Large intestine (tissue), 3 donors: ENCODE measurements around the gene CASTOR1. TPM values are rescaled to one million over a fixed set of nuclear protein-coding genes. Genes with fewer than 3 reads are reported as not detected.

Experiments used
- DNase-seq, 2 donors: peaks; one replicate each; pipeline versions ENCODE4 v3.0.0 to v3.0.0-alpha.2; 2013
- H3K27ac ChIP-seq: one replicate; pipeline ENCODE4 v1.5.1; 2013; ENCODE audit warnings: low read length
- H3K27me3 ChIP-seq: 2 replicates; pipeline ENCODE4 v1.6.1; 2013; ENCODE audit warnings: low read length; ENCODE audit not compliant: control insufficient read depth, insufficient read depth
- H3K36me3 ChIP-seq: 2 replicates; pipeline ENCODE4 v1.6.1; 2013; ENCODE audit warnings: low read length; ENCODE audit not compliant: control insufficient read depth, insufficient read depth
- H3K4me1 ChIP-seq: one replicate; pipeline ENCODE4 v1.6.1; 2013; ENCODE audit warnings: low read length; ENCODE audit not compliant: control insufficient read depth, insufficient read depth
- H3K4me3 ChIP-seq: one replicate; pipeline ENCODE4 v1.5.1; 2013; ENCODE audit warnings: low read length
- H3K9me3 ChIP-seq: one replicate; pipeline ENCODE4 v1.6.1; 2013; ENCODE audit warnings: mild to moderate bottlenecking, low read depth, low read length, moderate library complexity; ENCODE audit not compliant: control insufficient read depth
- WGBS: methylation state at CpG from one replicate; pipeline ENCODE4 v1.1.5; 2013; ENCODE audit warnings: low lambda C conversion rate; ENCODE audit not compliant: insufficient coverage; 5-methylcytosine and 5-hydroxymethylcytosine counted together
- polyA plus RNA-seq: library from polyadenylated mRNA; unstranded; fragments of 120-200 nt; gene quantifications from one replicate; pipeline ENCODE4 v1.2.1, GENCODE V29; 2013

Gene CASTOR1
- polyA plus RNA-seq, 1 donor, result 7.0 TPM

DNA sequence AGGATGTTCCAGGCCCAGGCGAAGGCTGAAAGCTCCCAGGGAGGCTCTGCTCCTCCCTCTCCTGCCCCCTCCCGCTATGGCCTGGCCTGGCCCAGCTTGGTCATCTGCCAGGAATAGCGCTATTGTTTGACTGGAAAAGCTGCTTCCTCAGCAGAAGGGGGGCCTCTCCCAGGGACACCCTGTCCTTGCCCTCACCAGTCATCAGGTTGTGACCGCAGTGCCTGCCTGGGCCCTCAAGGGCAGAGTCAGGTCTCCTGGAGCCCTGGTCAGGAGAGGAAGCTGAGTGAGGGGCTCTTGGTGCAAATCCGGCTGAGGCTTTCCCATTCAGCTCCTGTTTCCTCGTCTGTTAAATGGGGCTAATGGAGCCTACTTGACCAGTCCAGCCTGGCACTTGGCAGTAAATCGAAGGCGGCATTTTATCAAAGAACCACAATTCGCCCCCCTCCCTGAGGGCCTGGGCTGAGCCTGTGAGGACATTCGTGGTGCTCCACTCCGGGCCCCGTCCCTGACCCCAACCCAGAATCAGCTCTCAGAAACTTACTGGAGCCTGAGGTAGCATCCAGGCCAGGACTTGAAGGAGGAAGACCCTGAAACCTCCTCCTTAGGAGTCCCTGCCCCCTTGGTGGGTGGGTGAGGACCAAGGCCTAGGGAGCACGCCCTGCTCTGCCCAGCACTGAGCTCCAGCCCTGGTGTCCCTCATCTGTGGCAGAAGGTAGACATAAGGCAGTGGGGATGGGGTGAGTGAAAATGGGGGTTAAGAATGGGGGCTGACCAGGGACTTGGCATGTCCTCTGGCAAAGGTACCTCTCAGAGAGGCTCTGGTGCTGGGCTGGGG, 2.0 kb upstream of the CASTOR1 start:
- peak in 1 of 2 donors; percentile 59 for DNase-seq
- Histone ChIP-seq H3K4me1 (peaks cover 31% of the 10 kb centered on the region), H3K9me3 (no peaks in the 10 kb centered on the region), H3K4me3 (no peak overlapping the region), H3K27ac (peak overlapping the region; percentile 25), H3K36me3 (peaks cover 48% of the 10 kb centered on the region), H3K27me3 (no peaks in the 10 kb centered on the region)
- no CpG with 5 or more reads among the region's 13 CpGs for WGBS

GRCh38 chr22:30290342-30291057, 1.2 kb upstream of the CASTOR1 start:
- H3K9me3 ChIP-seq, result no peaks in the 10 kb centered on the region
- H3K4me3 ChIP-seq, result no peak overlapping the region
- WGBS, result no CpG with 5 or more reads among the region's 3 CpGs
- no peaks in the 10 kb centered on the region for H3K27me3 ChIP-seq
- peaks cover 31% of the 10 kb centered on the region for H3K4me1 ChIP-seq
- H3K36me3 ChIP-seq, result peaks cover 44% of the 10 kb centered on the region
- no peak for DNase-seq
- H3K27ac ChIP-seq, result peak overlapping the region; percentile 35

- no CpG with 5 or more reads among the region's 12 CpGs for WGBS
- Histone ChIP-seq H3K4me3 (peak overlapping the region; percentile 77), H3K4me1 (peaks cover 34% of the 10 kb centered on the region), H3K27me3 (no peaks in the 10 kb centered on the region), H3K27ac (peak overlapping the region; percentile 35), H3K9me3 (no peaks in the 10 kb centered on the region), H3K36me3 (peaks cover 38% of the 10 kb centered on the region)
- no peak for DNase-seq
These were observed 642 bp upstream of the CASTOR1 start for GRCh38 chr22:30289980-30290313.

GRCh38 chr22:30288419-30289140, 725 bp downstream of the CASTOR1 start:
- no peaks in the 10 kb centered on the region for H3K27me3 ChIP-seq
- no CpG with 5 or more reads among the region's 27 CpGs for WGBS
- peak overlapping the region; percentile 59 for H3K27ac ChIP-seq
- H3K36me3 ChIP-seq, result peaks cover 25% of the 10 kb centered on the region
- peak overlapping the region; percentile 77 for H3K4me3 ChIP-seq
- DNase-seq, result peak in 1 of 2 donors; percentile 62
- peaks cover 46% of the 10 kb centered on the region for H3K4me1 ChIP-seq
- no peaks in the 10 kb centered on the region for H3K9me3 ChIP-seq

DNA sequence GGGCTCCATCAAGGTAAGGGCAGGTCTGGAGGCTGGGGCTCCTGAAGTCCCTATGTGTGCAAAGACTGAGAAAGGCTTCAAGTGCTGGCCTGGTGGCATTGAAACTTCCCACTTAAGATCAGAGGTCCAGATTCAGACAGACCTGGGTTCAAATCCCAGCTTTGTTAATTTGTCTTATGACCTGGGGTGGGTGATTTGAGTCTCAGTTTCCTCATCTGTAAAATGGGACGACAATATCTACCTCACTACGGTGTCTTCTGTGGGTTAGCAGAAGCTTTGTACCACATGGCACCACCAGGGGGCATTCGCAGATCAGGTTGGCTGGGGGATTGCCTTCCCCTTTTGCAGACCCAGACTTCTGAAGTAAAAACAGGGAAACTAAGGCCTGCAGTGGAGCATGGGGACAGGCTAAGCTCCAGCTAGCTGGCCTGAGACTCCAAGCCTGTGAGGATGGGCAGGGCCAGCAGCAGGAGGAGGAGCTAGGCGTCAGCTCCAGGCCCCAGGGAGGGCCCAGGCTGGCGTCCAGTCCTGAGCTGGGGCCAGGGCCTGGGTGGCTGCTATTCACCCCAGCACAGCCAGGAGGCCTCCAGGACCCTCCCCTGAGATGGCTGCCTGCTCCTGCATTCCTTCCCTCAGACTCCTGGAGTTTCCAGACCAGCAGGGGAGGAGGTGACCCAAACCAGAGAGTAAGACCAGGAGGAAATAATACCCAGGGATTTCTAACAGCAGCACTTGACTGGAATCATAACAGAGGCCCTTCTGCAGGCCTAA, 1.5 kb downstream of the CASTOR1 start:
- peaks cover 17% of the 10 kb centered on the region for H3K36me3 ChIP-seq
- no peaks in the 10 kb centered on the region for H3K27me3 ChIP-seq
- no peak overlapping the region for H3K4me3 ChIP-seq
- peak; percentile 64 to 77 for DNase-seq
- no CpG with 5 or more reads among the region's 5 CpGs for WGBS
- peak overlapping the region; percentile 31 for H3K27ac ChIP-seq
- peaks cover 52% of the 10 kb centered on the region for H3K4me1 ChIP-seq
- no peaks in the 10 kb centered on the region for H3K9me3 ChIP-seq

DNA sequence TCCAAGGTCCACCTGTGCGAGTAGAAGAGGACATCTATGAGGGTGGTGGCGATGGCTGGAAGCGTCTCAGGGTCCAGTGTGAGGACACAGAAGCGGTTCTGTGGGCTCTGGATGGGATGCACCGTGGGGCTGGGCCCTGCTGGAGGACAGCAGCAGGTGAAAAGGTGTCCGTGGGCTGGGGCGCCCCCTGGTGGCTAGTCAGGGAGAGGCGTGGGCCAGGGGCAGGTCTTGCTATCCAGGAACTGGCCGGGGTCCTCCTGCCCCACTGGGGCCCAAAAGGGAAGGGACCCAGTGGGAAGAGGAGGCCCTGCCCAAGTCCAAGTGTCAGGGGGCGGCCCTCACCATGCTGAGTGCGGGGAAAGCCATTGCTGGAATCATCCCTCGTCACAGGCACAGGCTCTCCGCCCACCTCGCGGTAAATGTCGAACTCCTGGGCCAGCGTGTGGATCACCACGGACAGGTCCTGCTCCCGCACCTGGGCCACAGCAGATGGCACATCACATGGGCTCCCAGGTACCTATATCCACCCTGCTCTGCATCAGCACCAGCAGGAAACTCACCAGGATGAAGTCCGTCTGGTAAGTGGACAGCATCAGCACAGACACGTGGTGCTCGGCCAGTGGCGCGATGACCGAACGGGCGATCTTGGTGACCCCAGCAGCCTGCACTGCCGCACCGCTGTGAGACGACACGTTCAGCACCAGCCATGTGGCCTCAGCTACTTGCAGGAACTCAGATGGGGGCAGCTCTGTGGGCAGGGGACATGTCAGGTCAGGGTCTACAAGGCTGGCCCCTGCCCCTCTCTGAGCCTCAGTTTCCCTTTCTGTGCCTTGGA, 2.3 kb downstream of the CASTOR1 start:
- no peak overlapping the region for H3K4me3 ChIP-seq
- H3K4me1 ChIP-seq, result peaks cover 52% of the 10 kb centered on the region
- no peaks in the 10 kb centered on the region for H3K9me3 ChIP-seq
- H3K36me3 ChIP-seq, result peaks cover 10% of the 10 kb centered on the region
- no peaks in the 10 kb centered on the region for H3K27me3 ChIP-seq
- H3K27ac ChIP-seq, result no peak overlapping the region
- DNase-seq, result peak; percentile 66 to 72
- no CpG with 5 or more reads among the region's 31 CpGs for WGBS

DNA sequence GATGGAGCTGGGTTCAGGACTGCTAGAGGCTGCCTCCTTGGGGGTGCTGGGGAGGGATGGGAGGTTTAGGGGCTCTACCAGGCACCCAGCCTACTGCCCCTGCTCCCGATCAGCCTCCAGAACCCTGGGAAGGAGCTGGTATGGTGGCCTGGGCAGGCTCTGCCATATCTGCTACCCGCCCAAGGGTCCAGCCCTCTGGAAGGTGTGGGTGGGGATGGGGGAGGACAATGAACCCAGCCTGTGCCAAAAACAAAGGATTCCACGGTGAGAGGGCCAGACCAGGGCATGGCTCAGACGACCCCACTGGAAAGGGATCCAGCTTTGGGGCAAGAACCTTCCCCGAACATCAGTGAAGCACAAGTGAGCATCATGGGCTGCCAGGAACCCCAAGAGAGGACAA, 3.0 kb downstream of the CASTOR1 start:
- DNase-seq, result no peak
- Histone ChIP-seq H3K9me3 (no peaks in the 10 kb centered on the region), H3K4me1 (peaks cover 51% of the 10 kb centered on the region), H3K27me3 (no peaks in the 10 kb centered on the region), H3K27ac (no peak overlapping the region), H3K36me3 (peaks cover 3% of the 10 kb centered on the region), H3K4me3 (no peak overlapping the region)
- no CpG with 5 or more reads among the region's 5 CpGs for WGBS

DNA sequence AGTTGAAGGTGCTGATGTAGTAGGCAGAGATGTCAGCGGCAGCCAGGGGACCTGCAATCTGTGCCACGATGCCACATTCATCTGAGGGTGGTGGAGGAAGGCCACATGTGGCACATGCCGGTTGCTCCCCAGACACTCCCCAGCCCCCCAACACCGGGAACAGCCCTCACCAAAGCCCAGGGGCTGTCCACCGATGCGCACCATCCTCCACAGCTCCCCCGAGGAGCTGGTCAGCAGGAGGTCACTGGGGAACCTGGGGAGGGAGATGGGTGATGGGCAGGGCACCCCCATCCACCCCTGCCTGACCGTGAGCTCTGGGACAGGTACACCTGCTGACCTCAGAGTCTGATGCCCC, 3.5 kb downstream of the CASTOR1 start:
- Histone ChIP-seq H3K4me3 (no peak overlapping the region), H3K27me3 (no peaks in the 10 kb centered on the region), H3K4me1 (peaks cover 46% of the 10 kb centered on the region), H3K36me3 (peaks cover 3% of the 10 kb centered on the region), H3K9me3 (no peaks in the 10 kb centered on the region), H3K27ac (no peak overlapping the region)
- no peak for DNase-seq
- WGBS, result no CpG with 5 or more reads among the region's 8 CpGs

- Histone ChIP-seq H3K4me3 (no peak overlapping the region), H3K9me3 (no peaks in the 10 kb centered on the region), H3K36me3 (peaks cover 3% of the 10 kb centered on the region), H3K27ac (no peak overlapping the region), H3K4me1 (peaks cover 42% of the 10 kb centered on the region), H3K27me3 (no peaks in the 10 kb centered on the region)
- DNase-seq, result no peak
- WGBS, result no CpG with 5 or more reads among the region's 27 CpGs
These were observed 4.0 kb downstream of the CASTOR1 start for GRCh38 chr22:30285176-30285845.
